ENCODE measurements around the gene MIPEP.

DNA sequence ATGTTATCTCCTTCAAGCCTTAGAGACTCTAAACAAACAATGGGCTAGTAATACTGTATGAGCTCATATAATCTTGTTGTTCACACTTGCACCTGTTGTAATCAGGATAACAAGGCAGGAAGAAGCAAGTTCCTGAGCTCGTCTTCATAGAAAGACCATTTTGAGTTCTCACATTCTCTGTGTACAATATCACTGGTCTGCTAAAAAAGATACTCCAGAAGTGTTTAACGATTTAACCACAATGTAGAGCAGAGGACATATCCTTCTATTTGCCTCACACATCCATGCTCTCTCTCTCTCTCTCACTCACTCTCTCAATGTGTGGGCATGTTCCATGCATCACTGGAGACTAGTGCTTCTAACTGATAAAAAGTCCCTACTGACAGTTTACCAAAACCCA lies 122.9 kb downstream of the MIPEP start:
- TF ChIP-seq CTCF (IDR thresholded peaks at IDR 0.05; ENCODE audit: insufficient read depth, low read depth, low read length) = no peak
- no peak for TF ChIP-seq EZH2 (IDR thresholded peaks at IDR 0.05; ENCODE audit: insufficient read depth, low read length)
